Stimulated activated CD4-positive, alpha-beta T cell treated with anti-CD3 and anti-CD28 coated beads, TNF-alpha, amount 100 ng/mL, for 1 hour (primary cell): ENCODE results near the gene UNC13C.
"Not testable (repeated sequence)": the region's sequence is repeated elsewhere in the genome, so short reads cannot be mapped to it uniquely, and the experiment has no call there.

Experiments used
- DNase-seq, 3 donors: peaks; one replicate each; pipeline ENCODE4 v3.0.0-alpha.2; 2020; ENCODE audit warnings: low read depth in 3 of 3, low spot score in 1 of 3

The UNC13C gene

GRCh38 chr15:54298396-54298795, 320.2 kb downstream of the UNC13C start:
- no peak for DNase-seq

GRCh38 chr15:54304321-54304720, 326.1 kb downstream of the UNC13C start:
- no peak for DNase-seq

GRCh38 chr15:54305138-54305537, 326.9 kb downstream of the UNC13C start:
- no peak for DNase-seq

- DNase-seq: no peak
Measured at GRCh38 chr15:54307252-54307902, 329.1 kb downstream of the UNC13C start.

GRCh38 chr15:54307926-54308325, 329.7 kb downstream of the UNC13C start:
- no peak for DNase-seq

- DNase-seq: no peak
Measured at GRCh38 chr15:54312528-54312927, 334.3 kb downstream of the UNC13C start.

GRCh38 chr15:54321426-54321825, 343.2 kb downstream of the UNC13C start:
- DNase-seq: no peak

- DNase-seq: no peak
Measured at GRCh38 chr15:54322341-54322740, 344.1 kb downstream of the UNC13C start.

GRCh38 chr15:54345301-54345700, 367.1 kb downstream of the UNC13C start:
- DNase-seq: no peak

- no peak for DNase-seq
Measured at GRCh38 chr15:54345827-54346226, 367.6 kb downstream of the UNC13C start.

- no peak for DNase-seq
Measured at GRCh38 chr15:54347082-54347827, 369.0 kb downstream of the UNC13C start.

GRCh38 chr15:54353726-54354125, 375.5 kb downstream of the UNC13C start:
- DNase-seq: no peak

GRCh38 chr15:54354341-54354740, 376.1 kb downstream of the UNC13C start:
- no peak for DNase-seq

- no peak for DNase-seq
Measured at GRCh38 chr15:54364961-54365360, 386.7 kb downstream of the UNC13C start.

- DNase-seq: no peak
Measured at GRCh38 chr15:54373332-54373731, 395.1 kb downstream of the UNC13C start.

- no peak for DNase-seq
Measured at GRCh38 chr15:54374184-54374952, 396.1 kb downstream of the UNC13C start.

GRCh38 chr15:54387799-54388198, 409.6 kb downstream of the UNC13C start:
- no peak for DNase-seq

- no peak for DNase-seq
Measured at GRCh38 chr15:54388746-54389145, 410.5 kb downstream of the UNC13C start.

GRCh38 chr15:54410481-54410880, 432.2 kb downstream of the UNC13C start:
- no peak for DNase-seq

- no peak for DNase-seq
Measured at GRCh38 chr15:54424171-54424570, 445.9 kb downstream of the UNC13C start.

GRCh38 chr15:54428596-54428995, 450.4 kb downstream of the UNC13C start:
- DNase-seq: no peak

- not testable (repeated sequence) for DNase-seq
Measured at GRCh38 chr15:54450288-54450687, 472.0 kb downstream of the UNC13C start.
